DMS114 treated with DMSO at 0.1 percent for 48 hours (cell line): Measurements from ENCODE around the gene AIFM1.

Source experiments
- DNase-seq: peaks from one replicate; lab custom pipeline; 2025; ENCODE audit not compliant: unreplicated experiment; lab: John Stamatoyannopoulos, UW

Gene AIFM1

DNA sequence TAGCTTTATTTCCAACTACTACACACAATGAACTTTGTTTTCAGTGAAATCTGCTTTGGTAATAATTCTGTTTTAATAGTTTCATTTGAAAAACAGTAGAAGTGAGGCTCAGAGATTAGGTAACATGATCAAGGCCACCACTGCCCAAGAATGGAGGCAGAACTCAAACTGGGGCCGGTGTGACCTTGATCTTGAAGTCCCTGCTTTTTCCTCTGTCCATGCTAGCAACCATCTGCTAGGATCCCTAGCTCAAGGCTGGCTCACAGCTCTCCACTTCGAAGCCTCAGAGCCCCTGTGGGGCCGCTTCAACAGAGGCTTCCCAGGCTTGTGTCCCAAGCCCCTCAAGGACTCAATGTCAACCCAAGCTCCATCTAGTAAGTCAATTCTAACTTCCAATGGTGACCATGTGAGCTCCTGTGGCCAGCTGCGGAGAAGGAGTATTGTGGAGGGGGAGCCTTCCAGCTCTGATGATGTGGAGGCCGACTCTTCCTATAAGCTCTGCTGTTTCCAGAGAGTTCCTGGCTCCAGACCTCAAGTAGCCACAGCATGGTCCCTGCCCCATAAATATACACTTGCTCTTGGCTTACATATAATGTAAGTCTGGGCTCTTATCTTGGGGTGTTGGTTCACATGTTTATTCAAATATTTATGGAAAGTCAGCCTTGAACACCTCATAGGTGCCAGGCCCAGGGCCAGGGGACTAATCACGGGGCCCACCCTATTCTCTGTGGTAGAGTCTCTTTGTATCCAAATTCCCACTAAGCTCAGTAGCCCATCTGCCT, 70.2 kb downstream of the AIFM1 start:
- no peak for DNase-seq

DNA sequence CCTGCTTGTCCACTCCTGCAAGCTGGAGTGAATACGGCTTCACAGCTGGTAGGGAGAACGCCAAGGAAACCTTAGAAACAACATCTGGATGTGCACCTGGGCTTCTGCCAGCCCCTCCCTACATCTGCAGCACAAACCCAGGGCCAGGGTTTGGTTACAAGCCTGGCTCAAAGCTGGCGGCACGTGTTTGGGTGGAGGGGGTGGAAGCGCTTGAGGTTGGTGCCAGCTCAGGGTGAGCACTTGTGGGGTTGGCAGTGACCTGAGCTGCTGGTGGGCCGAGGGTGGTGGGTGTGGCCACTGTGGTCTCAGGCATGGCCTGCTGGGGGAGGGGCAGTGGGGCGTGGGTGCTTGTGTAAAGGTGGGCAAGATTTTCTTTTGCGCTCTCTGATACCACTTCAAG, 70.9 kb downstream of the AIFM1 start:
- no peak for DNase-seq

DNA sequence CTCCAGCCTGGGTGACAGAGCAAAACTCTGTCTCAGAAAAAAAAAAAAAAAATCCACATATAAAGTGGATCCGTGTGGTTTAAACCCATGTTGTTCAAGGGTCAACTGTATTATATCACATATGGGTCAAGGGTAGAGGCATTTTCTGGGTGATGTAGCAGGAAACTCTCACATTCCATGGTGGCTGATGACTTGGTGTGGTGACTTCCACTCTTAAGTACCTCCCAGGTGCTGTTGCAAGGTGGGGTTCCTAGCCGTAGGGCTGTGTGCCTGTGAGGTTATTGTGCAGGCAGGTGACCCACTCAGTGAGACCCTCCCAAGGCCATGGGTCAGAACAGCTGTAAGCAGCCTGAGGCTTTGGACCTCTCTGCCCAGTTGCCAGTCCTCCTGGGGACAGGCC, 72.4 kb downstream of the AIFM1 start:
- no peak for DNase-seq

DNA sequence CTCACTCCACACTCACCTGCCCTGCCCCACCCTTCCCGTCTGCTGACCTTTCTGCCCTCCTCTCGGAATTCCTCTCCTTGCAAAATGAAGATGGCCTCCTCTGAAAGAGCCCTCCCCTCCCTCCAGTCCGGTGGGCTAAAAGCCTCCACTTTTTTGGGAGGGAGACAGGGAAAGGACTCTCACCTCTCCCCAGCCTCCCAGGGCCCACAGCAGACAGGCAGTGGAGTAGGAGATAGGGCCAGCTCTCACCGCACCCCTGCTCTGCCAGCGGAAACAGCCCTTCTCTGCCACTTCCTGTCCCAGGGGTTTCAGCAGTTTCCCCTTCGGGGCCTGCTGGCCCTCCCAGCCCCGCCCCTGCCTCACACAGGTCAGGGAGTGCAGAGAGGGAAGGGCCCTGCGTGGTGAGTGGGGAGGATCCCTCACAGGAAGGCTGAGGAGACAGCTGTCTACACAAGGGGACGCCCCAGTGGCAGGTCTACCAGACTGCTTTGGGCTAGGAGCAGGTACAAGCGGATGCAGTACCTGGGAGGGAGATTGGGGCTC, 73.6 kb downstream of the AIFM1 start:
- no peak for DNase-seq

DNA sequence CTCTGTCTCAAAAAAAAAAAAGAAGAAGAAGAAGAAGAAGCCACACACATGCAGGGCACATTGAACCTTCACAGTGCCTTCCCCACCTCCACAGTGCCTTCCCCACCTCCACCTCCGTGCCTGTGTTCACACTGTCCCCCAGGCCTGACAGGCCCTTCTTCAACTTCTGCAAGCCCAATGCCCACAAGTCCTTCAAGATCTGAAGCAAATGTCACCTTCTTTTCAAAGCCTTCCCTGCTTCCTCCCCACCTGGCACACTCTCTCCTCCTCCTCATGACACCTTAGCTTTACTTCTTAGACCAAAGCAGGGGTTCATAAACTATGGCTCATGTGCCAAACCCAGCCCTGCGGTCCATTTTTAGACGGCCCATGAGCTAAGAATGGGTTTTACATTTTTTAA, 75.3 kb downstream of the AIFM1 start:
- DNase-seq: no peak

DNA sequence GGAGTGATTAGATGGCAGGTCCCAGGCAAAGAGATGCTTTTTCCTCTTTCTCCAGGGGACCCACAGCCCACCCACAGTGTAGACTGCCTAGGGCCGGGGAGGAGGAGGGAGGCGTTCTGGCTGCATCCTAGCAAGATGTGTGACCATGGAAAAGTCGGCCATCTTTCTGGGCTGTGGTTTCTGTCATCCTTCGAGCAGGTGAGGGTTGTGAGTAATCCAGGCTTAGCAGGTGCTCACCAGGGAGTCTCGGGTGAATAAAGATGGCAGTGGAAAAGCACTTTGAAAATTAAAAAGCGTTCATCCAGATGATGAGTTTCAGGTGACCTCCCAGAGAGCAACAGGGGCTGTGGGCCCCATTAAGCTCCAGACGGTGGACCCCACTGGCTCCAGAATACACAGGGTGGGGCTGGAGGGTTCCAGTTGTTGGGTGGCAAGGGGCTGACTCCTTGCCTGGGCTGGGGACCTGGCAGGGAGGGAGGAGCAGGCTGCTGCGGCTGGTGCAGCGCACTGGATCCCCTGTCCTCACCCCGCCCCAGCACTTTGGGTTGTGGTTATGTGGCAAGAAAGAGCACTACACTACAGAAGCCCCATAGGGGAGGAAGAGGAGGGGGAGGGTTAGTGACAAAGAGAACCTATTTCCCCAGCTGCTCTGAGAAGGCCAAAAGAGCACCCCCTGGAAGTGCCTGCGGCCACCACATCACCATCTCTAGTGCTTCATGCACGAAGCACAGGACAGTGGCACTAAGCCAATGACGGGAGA, 79.0 kb downstream of the AIFM1 start:
- DNase-seq: no peak

DNA sequence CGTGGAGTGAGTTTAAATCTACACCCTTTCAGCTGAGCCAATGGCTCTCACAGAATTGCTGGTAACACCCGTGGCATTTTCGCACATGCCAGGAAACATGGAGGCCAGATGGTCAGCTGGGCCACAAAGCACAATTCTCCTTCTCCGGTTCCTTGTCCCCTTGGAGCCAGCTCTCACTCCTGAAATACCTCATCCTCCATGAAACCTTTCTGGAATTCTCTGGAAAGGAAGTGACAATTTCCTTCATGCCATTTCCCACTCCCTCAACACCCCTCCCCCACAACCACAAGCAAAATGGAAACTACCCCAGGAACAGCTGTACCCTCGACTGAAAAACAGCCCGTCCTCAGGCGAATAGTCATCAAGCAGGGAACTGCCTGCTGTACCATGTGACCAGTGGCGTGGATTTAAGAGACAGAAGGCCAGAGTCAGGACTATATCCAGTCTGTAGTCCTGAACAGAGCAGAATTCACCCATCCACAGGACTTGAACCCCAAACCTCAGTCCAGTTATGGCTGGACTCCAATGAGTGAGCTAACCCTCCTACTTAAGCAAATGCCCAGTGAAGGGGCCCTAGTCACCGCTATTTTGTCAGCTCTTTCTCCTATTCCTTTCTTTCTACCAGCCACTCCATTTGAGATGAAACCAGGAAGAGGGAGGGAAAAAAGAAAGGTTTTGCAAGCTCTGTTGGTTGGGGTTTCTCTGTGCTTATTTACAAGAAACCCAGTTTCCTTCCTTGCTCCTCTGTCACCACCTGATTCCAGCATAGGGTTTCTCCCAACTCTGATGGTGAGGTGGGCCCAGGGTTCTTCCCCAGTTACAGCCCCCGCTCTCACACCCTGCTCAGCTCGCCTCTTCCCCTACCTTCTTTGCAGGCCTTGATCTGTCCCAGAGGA, 79.8 kb downstream of the AIFM1 start:
- no peak for DNase-seq

DNA sequence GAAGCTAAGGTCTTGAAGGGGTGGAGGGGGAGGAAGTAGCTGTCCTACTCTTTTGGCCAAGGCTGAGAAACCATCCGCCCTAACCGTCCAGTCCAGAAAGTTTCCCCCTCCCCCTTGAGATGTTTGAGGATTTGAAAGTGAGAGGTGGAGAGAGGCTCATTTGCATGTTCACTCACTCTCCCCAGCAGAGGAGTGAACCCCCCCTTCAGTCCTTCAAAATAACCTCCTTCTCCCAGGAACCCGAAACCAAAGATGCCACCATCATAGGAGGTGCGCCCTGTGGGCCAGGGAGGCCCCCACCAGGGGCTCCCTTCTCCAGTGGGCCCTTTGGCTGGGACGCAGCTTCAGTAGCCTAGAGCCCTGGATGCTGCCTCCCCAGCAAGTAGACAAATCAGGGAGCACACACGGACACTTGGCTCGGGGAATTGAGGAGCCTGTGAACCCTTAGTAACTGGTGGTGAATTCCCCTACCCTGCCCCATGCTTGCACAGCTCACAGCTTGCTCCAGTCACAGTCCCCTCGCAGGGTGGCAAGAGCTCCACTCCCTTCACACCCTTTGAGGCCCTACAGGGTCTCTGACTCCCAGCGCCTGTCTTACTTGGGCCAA, 80.9 kb downstream of the AIFM1 start:
- no peak for DNase-seq

DNA sequence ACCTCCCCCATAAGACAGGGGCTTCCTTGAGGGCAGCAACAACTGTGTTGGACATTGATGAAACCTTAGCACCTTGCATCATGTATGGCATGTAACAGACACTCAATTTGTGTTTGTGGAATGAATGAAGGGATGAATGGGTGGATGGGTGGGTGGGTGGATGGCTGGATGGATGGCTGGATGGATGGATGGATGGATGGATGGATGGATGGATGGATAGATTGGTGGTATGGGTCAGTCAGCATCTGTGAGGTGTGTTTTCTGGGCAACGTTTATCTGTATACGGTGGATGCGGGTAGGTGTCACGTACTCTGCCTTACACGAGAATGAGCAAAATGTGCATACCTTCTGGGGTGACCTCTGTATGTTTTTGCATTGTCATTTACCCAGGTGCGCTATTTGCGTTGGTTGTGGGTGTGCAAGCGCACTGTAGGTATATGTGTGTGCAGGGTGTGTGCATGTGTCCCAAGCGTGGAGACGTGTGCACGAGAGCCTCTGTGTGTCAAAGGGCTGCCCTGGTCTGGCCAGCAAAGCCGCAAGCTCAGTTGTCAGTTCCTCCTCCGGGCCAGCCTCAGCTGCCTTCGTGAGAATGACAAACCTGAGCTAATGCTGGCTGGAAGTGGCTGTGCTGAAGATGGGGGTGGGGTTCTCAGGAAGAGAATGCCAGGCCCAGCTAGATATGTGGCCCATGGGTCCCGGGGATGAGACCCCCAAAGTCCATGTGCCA, 81.8 kb downstream of the AIFM1 start:
- no peak for DNase-seq

DNA sequence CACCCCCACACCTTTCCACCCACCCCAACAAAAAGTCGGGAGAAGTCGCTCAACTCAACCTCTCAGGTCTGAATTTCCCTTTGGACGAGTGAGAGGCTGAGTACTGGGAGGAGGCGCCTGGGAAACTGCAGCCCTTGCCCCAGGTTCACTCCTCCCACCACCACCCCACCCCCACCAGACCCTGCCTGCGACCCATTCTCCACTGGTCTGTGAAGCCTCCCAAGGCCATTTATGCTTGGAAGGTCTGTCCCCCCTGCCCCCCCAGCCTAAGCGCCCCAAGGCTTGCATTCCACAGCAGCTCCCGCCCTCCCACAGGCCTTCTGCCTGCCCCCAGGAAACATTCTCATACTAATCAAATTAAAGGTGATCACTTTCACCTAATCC, 82.5 kb downstream of the AIFM1 start:
- no peak for DNase-seq

DNA sequence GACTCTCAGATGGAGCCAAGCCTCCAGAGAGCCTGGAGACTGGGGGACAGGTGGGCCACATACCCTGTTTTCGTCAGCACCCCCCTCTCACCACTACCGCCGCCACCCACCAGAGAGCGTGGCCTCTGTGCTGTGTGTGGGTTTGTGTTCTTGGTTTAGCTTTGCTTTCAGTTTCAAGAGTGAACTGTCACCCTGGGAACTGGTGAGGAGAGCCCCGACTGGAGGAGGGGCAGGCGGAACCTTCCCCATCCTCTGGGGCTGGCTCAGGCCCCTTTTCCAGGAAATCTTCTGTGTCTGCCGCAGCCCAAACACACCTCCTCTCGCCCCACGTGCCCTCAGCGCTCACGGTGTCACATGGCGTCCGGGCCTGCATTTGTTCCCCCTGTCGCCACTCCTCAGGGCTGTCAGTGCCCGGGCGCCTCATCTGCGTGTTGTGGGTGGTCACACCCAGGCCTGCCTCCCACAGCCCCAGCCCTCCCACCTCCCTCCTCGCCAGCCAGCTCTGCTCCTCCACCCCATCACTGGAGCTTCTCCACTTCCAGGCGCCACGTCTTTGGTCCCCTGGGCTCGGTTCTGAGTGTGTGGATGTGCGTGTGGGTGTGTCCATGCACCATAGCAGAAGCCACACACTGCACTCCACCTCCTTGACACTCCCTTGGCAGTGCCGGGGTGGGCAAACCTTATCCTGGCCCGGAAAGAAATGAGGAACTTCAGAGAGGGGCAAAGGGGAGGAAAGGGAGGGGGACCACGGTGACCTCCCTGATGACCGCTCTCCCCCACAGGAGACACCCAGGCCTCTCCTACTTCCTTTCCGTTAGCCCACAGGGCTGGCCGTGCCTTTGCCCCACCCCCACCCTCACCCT, 83.2 kb downstream of the AIFM1 start:
- DNase-seq: no peak

DNA sequence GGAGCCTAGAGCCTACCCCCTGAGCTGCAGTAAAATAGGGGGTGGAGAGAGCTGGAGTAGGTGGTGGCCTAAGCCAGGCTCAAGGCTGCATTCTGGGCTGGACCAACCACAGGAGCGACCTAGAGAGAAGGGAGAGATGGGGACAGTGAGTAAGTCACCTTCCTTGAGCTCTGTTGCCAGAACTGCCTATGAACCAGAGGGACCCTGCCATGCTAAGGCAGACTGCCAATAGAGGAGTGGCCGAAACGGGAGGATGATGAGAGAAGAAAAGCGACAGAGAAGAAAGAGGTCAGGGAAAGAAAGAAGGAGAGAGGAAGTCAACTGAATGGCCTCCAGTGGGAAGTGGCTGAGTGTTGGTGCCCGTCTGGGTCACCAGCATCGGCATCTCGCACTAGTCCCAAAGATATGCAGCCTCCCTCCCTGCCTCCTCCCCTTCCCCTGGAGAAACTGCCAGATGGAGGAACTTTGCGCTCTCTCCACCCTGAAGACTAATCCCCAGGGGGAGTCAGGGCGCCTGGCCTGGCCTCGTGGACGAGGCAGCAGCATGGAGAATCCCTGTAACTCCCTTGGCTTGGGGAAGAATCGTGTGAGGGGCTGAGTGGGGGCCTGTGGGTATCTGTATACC, 84.1 kb downstream of the AIFM1 start:
- DNase-seq: no peak

DNA sequence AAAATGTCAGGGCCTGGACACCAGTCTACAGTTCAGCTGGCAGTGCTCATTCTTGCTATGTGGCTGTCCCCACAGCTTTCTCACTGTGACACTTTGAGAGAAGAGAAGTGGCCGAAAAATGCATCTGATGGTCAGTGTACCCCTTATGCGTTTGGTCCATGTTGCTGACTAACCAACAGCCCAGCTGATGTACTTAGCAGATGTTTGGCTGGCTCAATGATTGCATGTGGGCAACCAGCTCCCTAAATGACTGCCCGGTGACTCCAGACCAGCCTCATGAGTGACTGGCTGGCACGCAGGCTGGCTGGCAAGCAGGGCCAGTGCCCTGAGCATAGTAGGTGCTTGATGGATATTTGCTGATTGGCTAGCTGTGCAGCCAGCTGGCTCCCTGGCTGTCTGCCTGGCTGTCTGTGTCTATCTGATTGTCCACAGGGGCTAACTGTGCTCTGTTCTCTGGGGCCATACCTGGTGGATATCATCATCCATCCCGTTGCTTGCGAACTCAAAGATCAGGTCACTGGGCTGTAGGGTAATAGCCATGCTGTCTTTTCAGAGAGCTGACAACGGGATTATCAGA, 84.8 kb downstream of the AIFM1 start:
- no peak for DNase-seq

DNA sequence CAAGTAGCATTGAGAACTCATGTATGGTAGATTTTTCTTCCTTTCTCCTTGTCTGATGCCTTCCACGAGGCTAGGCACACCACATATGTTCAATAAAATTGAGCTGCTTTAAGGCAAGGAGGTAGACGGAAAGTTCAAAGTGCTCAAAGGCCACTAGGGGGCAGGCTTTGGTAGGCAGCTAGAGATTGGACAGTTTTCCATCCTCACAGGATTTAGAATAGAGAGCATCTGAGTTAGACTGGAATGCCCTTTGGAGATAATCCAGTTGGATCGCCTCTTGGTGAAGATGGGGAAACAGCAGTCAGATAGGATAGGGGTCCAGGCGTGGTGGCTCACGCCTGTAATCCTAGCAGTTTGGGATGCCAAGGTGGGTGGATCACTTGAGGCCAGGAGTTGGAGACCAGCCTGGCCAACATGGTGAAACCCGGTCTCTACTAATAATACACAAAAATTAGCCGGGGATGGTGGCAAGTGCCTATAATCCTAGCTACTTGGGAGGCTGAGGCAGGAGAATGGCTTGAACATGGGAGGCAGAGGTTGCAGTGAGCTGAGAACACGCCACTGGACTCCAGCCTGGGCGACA, 85.7 kb downstream of the AIFM1 start:
- DNase-seq: peak; percentile 0
